ENCODE measurements around the gene RPL37. TPM values are rescaled to one million over a fixed set of nuclear protein-coding genes. Genes with fewer than 3 reads are reported as not detected.
"Not testable (repeated sequence)": the region's sequence is repeated elsewhere in the genome, so short reads cannot be mapped to it uniquely, and the experiment has no call there.

The RPL37 gene
- total RNA-seq, 1 donor, result 164 TPM

- no peak for DNase-seq (ENCODE audit: low read depth)
- H3K4me3 ChIP-seq (ENCODE audit: low read depth, low read length), result no peak overlapping the region
- no peak for TF ChIP-seq CTCF (IDR thresholded peaks at IDR 0.05; ENCODE audit: insufficient read depth, low read length)
Measured at GRCh38 chr5:40828021-40828631, 6.9 kb downstream of the RPL37 start.

- no peak for TF ChIP-seq CTCF (IDR thresholded peaks at IDR 0.05; ENCODE audit: insufficient read depth, low read length)
- no peak overlapping the region for H3K4me3 ChIP-seq (ENCODE audit: low read depth, low read length)
- no peak for DNase-seq (ENCODE audit: low read depth)
Measured at GRCh38 chr5:40827188-40827977, 7.6 kb downstream of the RPL37 start.

- no peak for TF ChIP-seq CTCF (IDR thresholded peaks at IDR 0.05; ENCODE audit: insufficient read depth, low read length)
- DNase-seq (ENCODE audit: low read depth), result no peak
- no peak overlapping the region for H3K4me3 ChIP-seq (ENCODE audit: low read depth, low read length)
Measured at GRCh38 chr5:40826489-40827187, 8.4 kb downstream of the RPL37 start.

- not testable (repeated sequence) for H3K4me3 ChIP-seq (ENCODE audit: low read depth, low read length); DNase-seq (ENCODE audit: low read depth)
Measured at GRCh38 chr5:40825461-40826043, 9.5 kb downstream of the RPL37 start.

GRCh38 chr5:40823459-40823858, 11.6 kb downstream of the RPL37 start:
- DNase-seq (ENCODE audit: low read depth), result no peak
- no peak for TF ChIP-seq CTCF (IDR thresholded peaks at IDR 0.05; ENCODE audit: insufficient read depth, low read length)
- H3K4me3 ChIP-seq (ENCODE audit: low read depth, low read length), result no peak overlapping the region

GRCh38 chr5:40813698-40814281, 21.2 kb downstream of the RPL37 start:
- no peak for DNase-seq (ENCODE audit: low read depth)
- no peak for TF ChIP-seq CTCF (IDR thresholded peaks at IDR 0.05; ENCODE audit: insufficient read depth, low read length)
- H3K4me3 ChIP-seq (ENCODE audit: low read depth, low read length), result no peak overlapping the region

All from fibroblast of the aortic adventitia (primary cell).